ENCODE data around the gene PBRM1. TPM values are rescaled to one million over a fixed set of nuclear protein-coding genes. Genes with fewer than 3 reads are reported as not detected.

Gene PBRM1
- total and polyA plus RNA-seq, 2 experiments from 2014 or later, result 57.5 to 72.5 TPM

- no peak for ATAC-seq
- Histone ChIP-seq H3F3A (replicated peaks; ENCODE audit: low read depth) (no peaks in the 10 kb centered on the region), H4K20me1 (replicated peaks; ENCODE audit: insufficient read depth) (no peaks in the 10 kb centered on the region)
These were observed 174.2 kb downstream of the PBRM1 start for GRCh38 chr3:52511509-52511908.

More at GRCh38 chr3:52511509-52511908, 174.2 kb downstream of the PBRM1 start:
- DNase-seq (ENCODE audit: low spot score), result no peak
- Mint-ChIP-seq H3K27me3 (ENCODE audit: insufficient read depth, low read depth, poor library complexity) (peaks cover 12% of the 10 kb centered on the region), H3K36me3 (ENCODE audit: low read depth) (no peaks in the 10 kb centered on the region), H3K4me3 (no peak overlapping the region), H3K4me1 (peaks cover 2% of the 10 kb centered on the region; the same call in 2 of the 3 replicates), H3K27ac (no peak overlapping the region), H3K9me3 (no peaks in the 10 kb centered on the region; the same call in 2 of the 3 replicates)
- TF ChIP-seq CTCF (conservative IDR thresholded peaks at IDR 0.05; ENCODE audit: low read depth in 2 of 2), result no peak
- no peak for TF ChIP-seq POLR2AphosphoS5 (IDR thresholded peaks at IDR 0.05; ENCODE audit: low read depth)
- TF ChIP-seq STAT1 (IDR thresholded peaks at IDR 0.05; ENCODE audit: unreplicated experiment), result no peak
- no peak for TF ChIP-seq ZNF462 (CRISPR knock-in tag; IDR thresholded peaks at IDR 0.05)
- TF ChIP-seq ZNF331 (CRISPR knock-in tag; IDR thresholded peaks at IDR 0.05; ENCODE audit: low read depth), result no peak
- no peak for TF ChIP-seq REST (IDR thresholded peaks at IDR 0.05; ENCODE audit: unreplicated experiment)
- TF ChIP-seq NANOG (IDR thresholded peaks at IDR 0.05; ENCODE audit: borderline replicate concordance), result no peak
- TF ChIP-seq CREB1 (CRISPR knock-in tag; IDR thresholded peaks at IDR 0.05; ENCODE audit: low read depth), result no peak
- no peak for TF ChIP-seq EZH2phosphoT487 (IDR thresholded peaks at IDR 0.05; ENCODE audit: unreplicated experiment)
- H3K79me2 ChIP-seq (replicated peaks; ENCODE audit: insufficient read depth), result no peaks in the 10 kb centered on the region
- H3K4me3 ChIP-seq, result no peak overlapping the region
- no peaks in the 10 kb centered on the region for H3K36me3 ChIP-seq (ENCODE audit: insufficient read depth)
- no peak overlapping the region for H3K4me2 ChIP-seq
- H3K9me2 ChIP-seq (ENCODE audit: insufficient read depth), result no peaks in the 10 kb centered on the region
- H2AFZ ChIP-seq, result no peak overlapping the region
- no peaks in the 10 kb centered on the region for H3K27me3 ChIP-seq (ENCODE audit: insufficient read depth)
- H3K4me1 ChIP-seq (ENCODE audit: insufficient read depth), result no peaks in the 10 kb centered on the region
- no peak overlapping the region for H3K27ac ChIP-seq (ENCODE audit: low read depth)

All from GM23338 (cell line).